A549 treated with GW870086 at 1 μM for 4 hours (cell line): ENCODE measurements around the gene CAPZA2. TPM values are rescaled to one million over a fixed set of nuclear protein-coding genes. Genes with fewer than 3 reads are reported as not detected.

ENCODE experiments used
- total RNA-seq: library from RNA; stranded (reverse); fragments of 200-300 nt; extraction: Qiagen RNA extraction; gene quantifications from 5 replicates; pipeline ENCODE4 v1.2.3, GENCODE V29; 2022; ENCODE audit warnings: low read depth

The CAPZA2 gene
- 107 to 178 TPM (median 126 TPM) in 5 replicates for total RNA-seq

GRCh38 chr7:116862234-116862950 is at the start of gene CAPZA2:
TSS of gene CAPZA2 (plus strand) at chr7:116862587. CDS start at chr7:116862612, 25 bp downstream.

GRCh38 chr7:116953372-116953905 is 91.1 kb downstream of the CAPZA2 start, which contains the start of gene ST7:
TSS of gene ST7 (plus strand) at chr7:116953501. CDS start at chr7:116953541, 40 bp downstream.

Other genes starting within 250 kb of the CAPZA2 start
- gene MET, start 190.4 kb upstream of the CAPZA2 start, total RNA-seq: 61.4 to 87.3 TPM (median 81.1 TPM) in 5 replicates
- gene ST7, start 90.9 kb downstream of the CAPZA2 start, total RNA-seq: 21.0 to 24.4 TPM (median 23.5 TPM) in 5 replicates